Measurements from ENCODE around the gene ERBB2. TPM values are rescaled to one million over a fixed set of nuclear protein-coding genes. Genes with fewer than 3 reads are reported as not detected.

Gene ERBB2
- total and polyA plus RNA-seq, 9 of the 15 experiments (the other 6 are each of a cell fraction or from before 2014, with no cell fraction given): 0.74 to 5.6 (median 3.3) TPM

- TF ChIP-seq ARID3A (IDR thresholded peaks at IDR 0.05; ENCODE audit: borderline replicate concordance, low read depth, low read length) (no peak), FUS (optimal IDR thresholded peaks at IDR 0.05; ENCODE audit: low read depth, low read length) (no peak), CHD1 (IDR thresholded peaks at IDR 0.05; ENCODE audit: low read length) (no peak), TAL1 (IDR thresholded peaks at IDR 0.05) (no peak), SETDB1 (IDR thresholded peaks at IDR 0.05; ENCODE audit: low read length) (no peak), RBM14 (IDR thresholded peaks at IDR 0.05; ENCODE audit: borderline replicate concordance, insufficient read depth, low read depth, low read length) (no peak), EP400 (IDR thresholded peaks at IDR 0.05) (peak; percentile 67; the same call in 1 of the 2 replicates), HSF4 (CRISPR knock-in tag; IDR thresholded peaks at IDR 0.05; ENCODE audit: borderline replicate concordance) (no peak), CBFA2T2 (conservative IDR thresholded peaks at IDR 0.05) (no peak), RAD21 (CRISPR knock-in tag; conservative IDR thresholded peaks at IDR 0.05 in 1 of 2, IDR thresholded peaks at IDR 0.05 in 1 of 2) (no peak), POLR2A (conservative IDR thresholded peaks at IDR 0.05) (peak; percentile 89), PHB2 (IDR thresholded peaks at IDR 0.05; ENCODE audit: low read depth) (no peak), FOXP1 (CRISPR knock-in tag; IDR thresholded peaks at IDR 0.05) (no peak), CGGBP1 (CRISPR knock-in tag; IDR thresholded peaks at IDR 0.05) (no peak)
- TF ChIP-seq, protein P1, sequence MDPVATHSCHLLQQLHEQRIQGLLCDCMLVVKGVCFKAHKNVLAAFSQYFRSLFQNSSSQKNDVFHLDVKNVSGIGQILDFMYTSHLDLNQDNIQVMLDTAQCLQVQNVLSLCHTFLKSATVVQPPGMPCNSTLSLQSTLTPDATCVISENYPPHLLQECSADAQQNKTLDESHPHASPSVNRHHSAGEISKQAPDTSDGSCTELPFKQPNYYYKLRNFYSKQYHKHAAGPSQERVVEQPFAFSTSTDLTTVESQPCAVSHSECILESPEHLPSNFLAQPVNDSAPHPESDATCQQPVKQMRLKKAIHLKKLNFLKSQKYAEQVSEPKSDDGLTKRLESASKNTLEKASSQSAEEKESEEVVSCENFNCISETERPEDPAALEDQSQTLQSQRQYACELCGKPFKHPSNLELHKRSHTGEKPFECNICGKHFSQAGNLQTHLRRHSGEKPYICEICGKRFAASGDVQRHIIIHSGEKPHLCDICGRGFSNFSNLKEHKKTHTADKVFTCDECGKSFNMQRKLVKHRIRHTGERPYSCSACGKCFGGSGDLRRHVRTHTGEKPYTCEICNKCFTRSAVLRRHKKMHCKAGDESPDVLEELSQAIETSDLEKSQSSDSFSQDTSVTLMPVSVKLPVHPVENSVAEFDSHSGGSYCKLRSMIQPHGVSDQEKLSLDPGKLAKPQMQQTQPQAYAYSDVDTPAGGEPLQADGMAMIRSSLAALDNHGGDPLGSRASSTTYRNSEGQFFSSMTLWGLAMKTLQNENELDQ (CRISPR knock-in tag; IDR thresholded peaks at IDR 0.05; ENCODE audit: borderline replicate concordance): no peak
- TF ChIP-seq, protein P2, sequence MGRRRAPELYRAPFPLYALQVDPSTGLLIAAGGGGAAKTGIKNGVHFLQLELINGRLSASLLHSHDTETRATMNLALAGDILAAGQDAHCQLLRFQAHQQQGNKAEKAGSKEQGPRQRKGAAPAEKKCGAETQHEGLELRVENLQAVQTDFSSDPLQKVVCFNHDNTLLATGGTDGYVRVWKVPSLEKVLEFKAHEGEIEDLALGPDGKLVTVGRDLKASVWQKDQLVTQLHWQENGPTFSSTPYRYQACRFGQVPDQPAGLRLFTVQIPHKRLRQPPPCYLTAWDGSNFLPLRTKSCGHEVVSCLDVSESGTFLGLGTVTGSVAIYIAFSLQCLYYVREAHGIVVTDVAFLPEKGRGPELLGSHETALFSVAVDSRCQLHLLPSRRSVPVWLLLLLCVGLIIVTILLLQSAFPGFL (CRISPR knock-in tag; IDR thresholded peaks at IDR 0.05): no peak
Observed at GRCh38 chr17:39722965-39723848, 23.3 kb downstream of the ERBB2 start (continued).
